ENCODE measurements around the gene GNA14.

DNA sequence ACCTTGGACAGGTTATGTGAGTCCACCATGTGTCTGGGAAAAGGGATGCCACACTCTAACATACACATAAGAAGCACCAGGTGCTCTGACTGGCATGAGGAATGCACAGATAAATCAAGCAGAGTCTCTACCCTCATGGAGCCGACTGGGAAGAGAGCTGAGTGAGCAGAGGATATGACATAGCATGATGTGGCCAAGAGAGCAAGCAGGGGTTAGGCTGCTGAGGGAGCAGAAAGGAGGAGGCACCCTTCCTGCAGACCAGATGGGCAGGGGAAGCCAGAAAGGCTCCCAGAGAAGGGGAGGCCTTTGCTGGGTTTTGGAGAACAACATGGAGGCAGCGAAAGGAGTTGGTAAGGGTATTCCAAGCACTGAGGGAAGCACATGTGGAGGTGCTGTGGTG is 223.1 kb downstream of the GNA14 start:
- TF ChIP-seq, protein P1, sequence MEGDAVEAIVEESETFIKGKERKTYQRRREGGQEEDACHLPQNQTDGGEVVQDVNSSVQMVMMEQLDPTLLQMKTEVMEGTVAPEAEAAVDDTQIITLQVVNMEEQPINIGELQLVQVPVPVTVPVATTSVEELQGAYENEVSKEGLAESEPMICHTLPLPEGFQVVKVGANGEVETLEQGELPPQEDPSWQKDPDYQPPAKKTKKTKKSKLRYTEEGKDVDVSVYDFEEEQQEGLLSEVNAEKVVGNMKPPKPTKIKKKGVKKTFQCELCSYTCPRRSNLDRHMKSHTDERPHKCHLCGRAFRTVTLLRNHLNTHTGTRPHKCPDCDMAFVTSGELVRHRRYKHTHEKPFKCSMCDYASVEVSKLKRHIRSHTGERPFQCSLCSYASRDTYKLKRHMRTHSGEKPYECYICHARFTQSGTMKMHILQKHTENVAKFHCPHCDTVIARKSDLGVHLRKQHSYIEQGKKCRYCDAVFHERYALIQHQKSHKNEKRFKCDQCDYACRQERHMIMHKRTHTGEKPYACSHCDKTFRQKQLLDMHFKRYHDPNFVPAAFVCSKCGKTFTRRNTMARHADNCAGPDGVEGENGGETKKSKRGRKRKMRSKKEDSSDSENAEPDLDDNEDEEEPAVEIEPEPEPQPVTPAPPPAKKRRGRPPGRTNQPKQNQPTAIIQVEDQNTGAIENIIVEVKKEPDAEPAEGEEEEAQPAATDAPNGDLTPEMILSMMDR (conservative IDR thresholded peaks at IDR 0.05; ENCODE audit: low read length), result no peak
- TF ChIP-seq EZH2phosphoT487 (IDR thresholded peaks at IDR 0.05; ENCODE audit: borderline replicate concordance, low read depth, low read length), result no peak

Data from OCI-LY7 (cell line).